ENCODE results near the gene CELF6. TPM values are rescaled to one million over a fixed set of nuclear protein-coding genes. Genes with fewer than 3 reads are reported as not detected.

CELF6 gene
- total and polyA plus RNA-seq, 7 experiments from 2014 or later, result 0.10 to 5.7 (median 2.9) TPM

GRCh38 chr15:72358121-72358520, 38.2 kb upstream of the CELF6 start:
- Histone ChIP-seq H3K4me1 (ENCODE audit: control insufficient read depth in 2 of 2, insufficient read depth in 2 of 2, low read length in 2 of 2) (peaks cover 0 to 5% of the 10 kb centered on the region in 2 donors), H3K36me3 (ENCODE audit: control insufficient read depth in 2 of 3, insufficient read depth in 3 of 3, low read length in 3 of 3) (peaks cover 8 to 59% (median 9%) of the 10 kb centered on the region in 3 experiments), H3K27me3 (ENCODE audit: control insufficient read depth in 2 of 2, insufficient read depth in 2 of 2, low read length in 2 of 2) (no peaks in the 10 kb centered on the region), H3K27ac (ENCODE audit: low read depth, low read length) (no peak overlapping the region), H3K4me3 (ENCODE audit: low read length) (no peak overlapping the region), H3K9me3 (ENCODE audit: control insufficient read depth in 2 of 3, low read length in 3 of 3) (no peaks in the 10 kb centered on the region)
- POLR2A ChIA-PET, result no interaction called here
- ATAC-seq, result no peak
- intact Hi-C loops (cut with micrococcal nuclease), result no loop called here
- Mint-ChIP-seq H3K27ac (peak overlapping the region in 1 of 9 donors; percentile 40), H3K27me3 (no peaks in the 10 kb centered on the region), H3K36me3 (peaks cover 3 to 30% (median 6%) of the 10 kb centered on the region in 5 donors), H3K4me1 (peaks cover 6 to 18% (median 16%) of the 10 kb centered on the region in 7 donors), H3K4me3 (no peak overlapping the region), H3K9me3 (no peaks in the 10 kb centered on the region)
- no peak for DNase-seq
- CTCF ChIA-PET, result no interaction called here

GRCh38 chr15:72354496-72354895, 34.5 kb upstream of the CELF6 start:
- H3K9me3 ChIP-seq (ENCODE audit: control insufficient read depth in 2 of 3, low read length in 3 of 3), result no peaks in the 10 kb centered on the region
- no peak for ATAC-seq
- H3K27ac ChIP-seq (ENCODE audit: low read depth, low read length), result no peak overlapping the region
- H3K36me3 Mint-ChIP-seq, result peaks cover 11 to 45% (median 15%) of the 10 kb centered on the region in 5 donors
- H3K4me1 Mint-ChIP-seq, result peaks cover 6 to 18% (median 16%) of the 10 kb centered on the region in 7 donors
- H3K27me3 Mint-ChIP-seq, result no peaks in the 10 kb centered on the region
- no peak overlapping the region for H3K27ac Mint-ChIP-seq
- no peaks in the 10 kb centered on the region for H3K27me3 ChIP-seq (ENCODE audit: control insufficient read depth in 2 of 2, insufficient read depth in 2 of 2, low read length in 2 of 2)
- H3K36me3 ChIP-seq (ENCODE audit: control insufficient read depth in 2 of 3, insufficient read depth in 3 of 3, low read length in 3 of 3), result peaks cover 17 to 92% (median 18%) of the 10 kb centered on the region in 3 experiments
- H3K4me1 ChIP-seq (ENCODE audit: control insufficient read depth in 2 of 2, insufficient read depth in 2 of 2, low read length in 2 of 2), result peaks cover 0 to 5% of the 10 kb centered on the region in 2 donors
- DNase-seq, result no peak
- no peak overlapping the region for H3K4me3 Mint-ChIP-seq
- H3K9me3 Mint-ChIP-seq, result no peaks in the 10 kb centered on the region
- H3K4me3 ChIP-seq (ENCODE audit: low read length), result no peak overlapping the region
- intact Hi-C loops (cut with micrococcal nuclease), result no loop called here
- ChIA-PET POLR2A (no interaction called here), CTCF (no interaction called here)

- intact Hi-C loops (cut with micrococcal nuclease), result no loop called here
- CTCF ChIA-PET, result no interaction called here
- Histone ChIP-seq H3K27ac (ENCODE audit: low read depth, low read length) (no peak overlapping the region), H3K4me3 (ENCODE audit: low read length) (no peak overlapping the region), H3K36me3 (ENCODE audit: control insufficient read depth in 2 of 3, insufficient read depth in 3 of 3, low read length in 3 of 3) (peaks cover 25 to 95% (median 28%) of the 10 kb centered on the region in 3 experiments), H3K27me3 (ENCODE audit: control insufficient read depth in 2 of 2, insufficient read depth in 2 of 2, low read length in 2 of 2) (no peaks in the 10 kb centered on the region), H3K4me1 (ENCODE audit: control insufficient read depth in 2 of 2, insufficient read depth in 2 of 2, low read length in 2 of 2) (no peaks in the 10 kb centered on the region), H3K9me3 (ENCODE audit: control insufficient read depth in 2 of 3, low read length in 3 of 3) (no peaks in the 10 kb centered on the region)
- ATAC-seq (no peak), DNase-seq (no peak)
- H3K27ac Mint-ChIP-seq, result no peak overlapping the region
- POLR2A ChIA-PET, result no interaction called here
- peaks cover 15 to 58% (median 21%) of the 10 kb centered on the region in 5 donors for H3K36me3 Mint-ChIP-seq
- no peaks in the 10 kb centered on the region for H3K9me3 Mint-ChIP-seq
- H3K27me3 Mint-ChIP-seq, result no peaks in the 10 kb centered on the region
- no peak overlapping the region for H3K4me3 Mint-ChIP-seq
- peaks cover 0 to 8% (median 5%) of the 10 kb centered on the region in 7 donors for H3K4me1 Mint-ChIP-seq
These were observed 33.3 kb upstream of the CELF6 start for GRCh38 chr15:72353266-72353665.

DNA sequence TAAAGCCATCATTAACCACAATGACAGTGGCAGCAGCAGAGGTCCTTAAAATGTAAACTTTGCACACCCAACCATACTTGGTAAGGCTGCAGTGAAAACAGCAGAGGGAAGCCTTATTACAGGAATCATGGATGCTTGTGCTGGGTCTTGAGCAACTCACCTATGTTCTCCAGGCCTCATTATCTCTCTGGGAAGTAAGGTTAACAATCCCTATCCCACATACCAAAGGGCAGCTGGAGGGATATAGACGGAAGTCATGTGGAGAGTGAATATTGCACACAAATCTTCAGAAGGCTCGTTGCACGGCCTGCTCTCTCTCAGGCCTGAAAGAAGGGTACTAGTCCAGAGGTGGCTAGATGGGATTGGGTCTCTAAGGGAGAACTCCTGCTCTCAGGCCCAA, 25.8 kb upstream of the CELF6 start:
- ATAC-seq, result no peak
- Histone ChIP-seq H3K27ac (ENCODE audit: low read depth, low read length) (no peak overlapping the region), H3K36me3 (ENCODE audit: control insufficient read depth in 2 of 3, insufficient read depth in 3 of 3, low read length in 3 of 3) (peaks cover 15 to 84% (median 34%) of the 10 kb centered on the region in 3 experiments), H3K4me1 (ENCODE audit: control insufficient read depth in 2 of 2, insufficient read depth in 2 of 2, low read length in 2 of 2) (no peaks in the 10 kb centered on the region), H3K9me3 (ENCODE audit: control insufficient read depth in 2 of 3, low read length in 3 of 3) (no peaks in the 10 kb centered on the region), H3K27me3 (ENCODE audit: control insufficient read depth in 2 of 2, insufficient read depth in 2 of 2, low read length in 2 of 2) (no peaks in the 10 kb centered on the region), H3K4me3 (ENCODE audit: low read length) (no peak overlapping the region)
- Mint-ChIP-seq H3K27ac (peak overlapping the region in 1 of 9 donors; percentile 14), H3K36me3 (peaks cover 6 to 39% (median 12%) of the 10 kb centered on the region in 5 donors), H3K4me1 (peaks cover 0 to 2% (median 0%) of the 10 kb centered on the region in 7 donors), H3K27me3 (no peaks in the 10 kb centered on the region), H3K9me3 (no peaks in the 10 kb centered on the region), H3K4me3 (no peak overlapping the region)
- intact Hi-C loops (cut with micrococcal nuclease), result loop anchor here in 1 of 2 donors (10.0 kb wide), 1 partner anchor 329 kb away; no protein-coding TSS in a partner anchor
- ChIA-PET POLR2A (no interaction called here), CTCF (no interaction called here)
- no peak for DNase-seq

DNA sequence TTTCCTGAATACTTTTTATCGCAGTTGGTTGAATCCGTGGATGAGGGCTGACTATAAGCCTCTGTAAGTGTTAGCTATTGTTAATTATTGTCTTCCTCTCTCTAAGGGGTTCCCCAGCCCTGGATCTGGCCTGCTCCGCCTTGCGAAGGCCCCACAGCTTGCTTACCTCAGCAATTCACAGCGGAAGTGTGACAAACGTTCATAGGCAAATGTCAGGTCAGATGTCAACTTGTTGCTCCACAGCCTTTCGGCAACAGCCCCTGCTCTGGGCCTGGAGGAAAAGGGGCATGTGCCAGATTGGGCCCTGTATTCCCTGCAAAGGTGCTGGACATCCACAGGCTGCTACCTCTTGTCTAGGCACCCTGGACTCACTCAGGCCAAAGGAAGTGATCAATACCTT, 25.3 kb upstream of the CELF6 start:
- no peak overlapping the region for H3K4me3 Mint-ChIP-seq
- no peaks in the 10 kb centered on the region for H3K9me3 Mint-ChIP-seq
- peaks cover 0 to 2% (median 0%) of the 10 kb centered on the region in 7 donors for H3K4me1 Mint-ChIP-seq
- no peak for DNase-seq
- POLR2A ChIA-PET, result no interaction called here
- Histone ChIP-seq H3K36me3 (ENCODE audit: control insufficient read depth in 2 of 3, insufficient read depth in 3 of 3, low read length in 3 of 3) (peaks cover 10 to 82% (median 34%) of the 10 kb centered on the region in 3 experiments), H3K27me3 (ENCODE audit: control insufficient read depth in 2 of 2, insufficient read depth in 2 of 2, low read length in 2 of 2) (no peaks in the 10 kb centered on the region), H3K4me1 (ENCODE audit: control insufficient read depth in 2 of 2, insufficient read depth in 2 of 2, low read length in 2 of 2) (no peaks in the 10 kb centered on the region), H3K27ac (ENCODE audit: low read depth, low read length) (no peak overlapping the region), H3K4me3 (ENCODE audit: low read length) (no peak overlapping the region), H3K9me3 (ENCODE audit: control insufficient read depth in 2 of 3, low read length in 3 of 3) (no peaks in the 10 kb centered on the region)
- ATAC-seq, result no peak
- no peaks in the 10 kb centered on the region for H3K27me3 Mint-ChIP-seq
- peak overlapping the region in 2 of 9 donors; percentile 14 to 38 for H3K27ac Mint-ChIP-seq
- CTCF ChIA-PET, result no interaction called here
- intact Hi-C loops (cut with micrococcal nuclease), result loop anchor here in 1 of 2 donors (10.0 kb wide), 1 partner anchor 330 kb away; no protein-coding TSS in a partner anchor
- peaks cover 6 to 39% (median 12%) of the 10 kb centered on the region in 5 donors for H3K36me3 Mint-ChIP-seq

DNA sequence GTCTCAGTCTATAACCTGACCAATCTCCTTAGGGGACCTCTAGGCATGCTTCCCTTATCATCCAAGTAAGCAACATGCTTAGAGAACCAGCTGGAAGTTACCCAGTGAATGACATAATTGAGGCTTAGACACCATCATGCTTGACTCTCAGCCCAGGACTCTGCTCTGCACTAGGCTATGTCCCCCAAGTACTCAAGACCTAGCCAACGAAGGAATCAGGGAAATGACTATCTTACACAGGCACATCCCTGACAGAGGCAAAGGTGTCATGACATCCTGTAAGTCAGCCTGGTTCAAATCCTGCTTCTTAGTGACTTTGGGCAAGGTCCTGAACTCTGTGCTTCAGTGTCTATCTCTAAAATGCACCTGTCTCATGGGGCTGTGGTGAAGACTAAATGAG, 24.6 kb upstream of the CELF6 start:
- no peaks in the 10 kb centered on the region for H3K27me3 Mint-ChIP-seq
- no peak overlapping the region for H3K4me3 ChIP-seq (ENCODE audit: low read length)
- intact Hi-C loops (cut with micrococcal nuclease), result loop anchor here in 1 of 2 donors (5.0 to 10.0 kb wide), 2 partner anchors 243 to 330 kb away; no protein-coding TSS in a partner anchor
- H3K4me1 Mint-ChIP-seq, result peaks cover 0 to 6% (median 0%) of the 10 kb centered on the region in 7 donors
- DNase-seq (no peak), ATAC-seq (no peak)
- ChIA-PET POLR2A (no interaction called here), CTCF (no interaction called here)
- H3K27ac ChIP-seq (ENCODE audit: low read depth, low read length), result no peak overlapping the region
- peaks cover 8 to 78% (median 28%) of the 10 kb centered on the region in 3 experiments for H3K36me3 ChIP-seq (ENCODE audit: control insufficient read depth in 2 of 3, insufficient read depth in 3 of 3, low read length in 3 of 3)
- H3K9me3 ChIP-seq (ENCODE audit: control insufficient read depth in 2 of 3, low read length in 3 of 3), result no peaks in the 10 kb centered on the region
- no peaks in the 10 kb centered on the region for H3K27me3 ChIP-seq (ENCODE audit: control insufficient read depth in 2 of 2, insufficient read depth in 2 of 2, low read length in 2 of 2)
- H3K4me3 Mint-ChIP-seq, result no peak overlapping the region
- H3K9me3 Mint-ChIP-seq, result no peaks in the 10 kb centered on the region
- no peak overlapping the region for H3K27ac Mint-ChIP-seq
- no peaks in the 10 kb centered on the region for H3K4me1 ChIP-seq (ENCODE audit: control insufficient read depth in 2 of 2, insufficient read depth in 2 of 2, low read length in 2 of 2)
- peaks cover 6 to 43% (median 12%) of the 10 kb centered on the region in 5 donors for H3K36me3 Mint-ChIP-seq

- H3K36me3 ChIP-seq (ENCODE audit: control insufficient read depth in 2 of 3, insufficient read depth in 3 of 3, low read length in 3 of 3), result peaks cover 0 to 61% (median 15%) of the 10 kb centered on the region in 3 experiments
- no peak overlapping the region for H3K4me3 ChIP-seq (ENCODE audit: low read length)
- ChIA-PET CTCF (no interaction called here), POLR2A (no interaction called here)
- no peak for ATAC-seq
- intact Hi-C loops (cut with micrococcal nuclease), result loop anchor here in 1 of 2 donors (1.0 to 10.0 kb wide), 3 partner anchors 191 to 332 kb away; no protein-coding TSS in a partner anchor
- H3K36me3 Mint-ChIP-seq, result peaks cover 2 to 44% (median 19%) of the 10 kb centered on the region in 5 donors
- DNase-seq, result peak in 6 of 9 donors; percentile 32 to 54 (median 44)
- H3K9me3 ChIP-seq (ENCODE audit: control insufficient read depth in 2 of 3, low read length in 3 of 3), result no peaks in the 10 kb centered on the region
- no peak overlapping the region for H3K27ac ChIP-seq (ENCODE audit: low read depth, low read length)
- peaks cover 0 to 6% (median 0%) of the 10 kb centered on the region in 7 donors for H3K4me1 Mint-ChIP-seq
- H3K27me3 Mint-ChIP-seq, result no peaks in the 10 kb centered on the region
- H3K9me3 Mint-ChIP-seq, result no peaks in the 10 kb centered on the region
- H3K27me3 ChIP-seq (ENCODE audit: control insufficient read depth in 2 of 2, insufficient read depth in 2 of 2, low read length in 2 of 2), result no peaks in the 10 kb centered on the region
- peak overlapping the region in 1 of 9 donors; percentile 40 for H3K27ac Mint-ChIP-seq
- H3K4me1 ChIP-seq (ENCODE audit: control insufficient read depth in 2 of 2, insufficient read depth in 2 of 2, low read length in 2 of 2), result no peaks in the 10 kb centered on the region
- no peak overlapping the region for H3K4me3 Mint-ChIP-seq
These were observed 22.4 kb upstream of the CELF6 start for GRCh38 chr15:72342385-72342784.

All from naive thymus-derived CD4-positive, alpha-beta T cell (primary cell).